CD8-positive, alpha-beta memory T cell (primary cell): ENCODE measurements around the gene SEMA3C. TPM values are rescaled to one million over a fixed set of nuclear protein-coding genes. Genes with fewer than 3 reads are reported as not detected.

ENCODE experiments used
- CTCF ChIA-PET: fragments of 350-600 bp; sonication (Branson Sonifier 250); formaldehyde crosslinking; loops from one replicate; lab custom pipeline; 2021; ENCODE audit warnings: antibody characterized with exemption; lab: Charles Lee
- POLR2A ChIA-PET: fragments of 350-600 bp; sonication (Branson Sonifier 250); formaldehyde crosslinking; loops from one replicate; lab custom pipeline; 2021; ENCODE audit warnings: antibody characterized with exemption; lab: Charles Lee
- DNase-seq, 5 donors: peaks; one replicate each; pipeline versions ENCODE4 v3.0.0 to v3.0.0-alpha.2; 2020 to 2022; ENCODE audit warnings: mixed read lengths in 1 of 5
- H3K27ac ChIP-seq: one replicate; pipeline ENCODE4 v1.7.0; 2013; ENCODE audit warnings: low read depth, mild to moderate bottlenecking, low read length, moderate library complexity
- H3K27me3 ChIP-seq: 2 replicates; pipeline ENCODE4 v1.7.0; 2013; ENCODE audit warnings: low read length, mild to moderate bottlenecking; ENCODE audit not compliant: insufficient read depth, poor library complexity, severe bottlenecking
- H3K36me3 ChIP-seq: 2 replicates; pipeline ENCODE4 v1.7.0; 2013; ENCODE audit warnings: mild to moderate bottlenecking, low read length, moderate library complexity; ENCODE audit not compliant: insufficient read depth
- H3K4me1 ChIP-seq: 2 replicates; pipeline ENCODE4 v1.7.0; 2013; ENCODE audit warnings: mild to moderate bottlenecking, low read length, moderate library complexity; ENCODE audit not compliant: insufficient read depth
- H3K4me3 ChIP-seq: 2 replicates; pipeline ENCODE4 v1.7.0; 2013; ENCODE audit warnings: mild to moderate bottlenecking, low read length
- H3K9me3 ChIP-seq: 2 replicates; pipeline ENCODE4 v1.7.0; 2013; ENCODE audit warnings: mild to moderate bottlenecking, low read length
- H3K27ac Mint-ChIP-seq, 8 donors: one replicate each; pipeline ENCODE4 v1.8.0; 2020 to 2021; ENCODE audit warnings: mixed read lengths in 8 of 8, mild to moderate bottlenecking in 6 of 8, inconsistent platforms in 3 of 8, moderate library complexity in 3 of 8
- H3K27me3 Mint-ChIP-seq, 2 donors: one replicate each; pipeline ENCODE4 v1.8.0; 2020 to 2021; ENCODE audit warnings: mixed read lengths in 2 of 2, mild to moderate bottlenecking in 1 of 2, moderate library complexity in 1 of 2
- H3K36me3 Mint-ChIP-seq, 3 donors: one replicate each; pipeline ENCODE4 v1.8.0; 2020 to 2021; ENCODE audit warnings: mixed read lengths in 3 of 3, inconsistent platforms in 1 of 3, mild to moderate bottlenecking in 1 of 3
- H3K4me1 Mint-ChIP-seq, 3 donors: one replicate each; pipeline ENCODE4 v1.8.0; 2020 to 2021; ENCODE audit warnings: mixed read lengths in 3 of 3, inconsistent platforms in 1 of 3, mild to moderate bottlenecking in 1 of 3
- H3K4me3 Mint-ChIP-seq, 7 donors: one replicate each; pipeline ENCODE4 v1.8.0; 2020 to 2021; ENCODE audit warnings: mixed read lengths in 7 of 7, mild to moderate bottlenecking in 6 of 7, moderate library complexity in 4 of 7, inconsistent platforms in 2 of 7
- H3K9me3 Mint-ChIP-seq, 5 donors: one replicate each; pipeline ENCODE4 v1.8.0; 2020 to 2022; ENCODE audit warnings: mixed read lengths in 5 of 5, mild to moderate bottlenecking in 3 of 5, moderate library complexity in 2 of 5, inconsistent platforms in 1 of 5
- polyA plus RNA-seq: library from polyadenylated mRNA; unstranded; fragments of 300-500 nt; fragmentation: Illumina TruSeq; gene quantifications from one replicate; pipeline ENCODE4 v1.2.3, GENCODE V29; 2021
- total RNA-seq, 2 experiments: library from RNA; stranded (reverse); gene quantifications; one replicate each; pipeline ENCODE4 v1.2.3, GENCODE V29; 2021

The SEMA3C gene
- total and polyA plus RNA-seq, 3 experiments from 2014 or later = not detected

- H3K4me3 Mint-ChIP-seq = no peak overlapping the region
Measured at GRCh38 chr7:80847027-80847426, 71.8 kb downstream of the SEMA3C start.

GRCh38 chr7:80844916-80845315 lies 73.9 kb downstream of the SEMA3C start:
- POLR2A ChIA-PET = no interaction called here
- CTCF ChIA-PET = no interaction called here

More at GRCh38 chr7:80847027-80847426, 71.8 kb downstream of the SEMA3C start:
- ChIA-PET POLR2A (no interaction called here), CTCF (no interaction called here)
- H3K27me3 Mint-ChIP-seq = no peaks in the 10 kb centered on the region
- no peak for DNase-seq
- H3K27ac Mint-ChIP-seq = no peak overlapping the region
- H3K36me3 ChIP-seq = no peaks in the 10 kb centered on the region
- H3K36me3 Mint-ChIP-seq = no peaks in the 10 kb centered on the region
- H3K9me3 ChIP-seq = no peaks in the 10 kb centered on the region
- no peaks in the 10 kb centered on the region for H3K27me3 ChIP-seq
- H3K4me3 ChIP-seq = no peak overlapping the region
- no peaks in the 10 kb centered on the region for H3K4me1 ChIP-seq
- peaks cover 5 to 45% (median 18%) of the 10 kb centered on the region in 5 donors for H3K9me3 Mint-ChIP-seq
- H3K27ac ChIP-seq = no peak overlapping the region
- H3K4me1 Mint-ChIP-seq = no peaks in the 10 kb centered on the region

DNA sequence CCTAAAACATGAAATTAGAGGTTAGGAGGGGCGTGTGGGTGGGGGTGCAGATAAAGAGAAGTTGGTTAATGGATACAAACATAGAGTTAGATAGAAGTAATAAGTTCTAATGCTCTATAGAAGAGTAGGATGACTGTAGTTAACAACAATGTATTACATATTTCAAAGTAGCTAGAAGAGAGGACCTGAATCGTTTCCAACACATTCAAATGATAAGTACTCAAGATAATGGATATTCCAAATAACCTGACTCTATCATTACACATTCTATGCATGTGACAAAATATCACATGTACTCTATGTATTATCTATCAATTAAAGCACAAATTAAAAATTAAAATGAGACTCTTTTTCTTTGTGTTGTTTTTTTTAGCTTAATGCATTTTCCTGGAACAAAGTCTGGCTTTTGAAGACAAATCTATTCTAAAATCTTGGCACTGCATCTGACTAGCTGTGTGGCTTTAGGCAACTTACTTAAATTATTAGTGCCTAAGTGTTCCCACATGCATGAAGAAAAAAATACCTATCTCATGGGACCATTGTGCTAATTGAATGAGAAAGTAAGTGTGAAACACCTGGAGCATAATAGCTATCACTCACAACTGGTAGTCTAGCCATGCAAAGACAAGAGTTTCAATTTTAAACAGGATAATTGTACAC lies 75.7 kb downstream of the SEMA3C start:
- POLR2A ChIA-PET = no interaction called here
- Mint-ChIP-seq H3K9me3 (peaks cover 7 to 32% (median 16%) of the 10 kb centered on the region in 5 donors), H3K36me3 (no peaks in the 10 kb centered on the region), H3K4me1 (no peaks in the 10 kb centered on the region), H3K27ac (no peak overlapping the region), H3K4me3 (no peak overlapping the region), H3K27me3 (no peaks in the 10 kb centered on the region)
- Histone ChIP-seq H3K9me3 (no peaks in the 10 kb centered on the region), H3K27ac (no peak overlapping the region), H3K36me3 (no peaks in the 10 kb centered on the region), H3K4me1 (no peaks in the 10 kb centered on the region), H3K27me3 (no peaks in the 10 kb centered on the region), H3K4me3 (no peak overlapping the region)
- CTCF ChIA-PET = no interaction called here
- no peak for DNase-seq

More at GRCh38 chr7:80844916-80845315, 73.9 kb downstream of the SEMA3C start:
- Histone ChIP-seq H3K4me1 (no peaks in the 10 kb centered on the region), H3K36me3 (no peaks in the 10 kb centered on the region), H3K4me3 (no peak overlapping the region), H3K27ac (no peak overlapping the region), H3K9me3 (no peaks in the 10 kb centered on the region), H3K27me3 (no peaks in the 10 kb centered on the region)
- no peak overlapping the region for H3K27ac Mint-ChIP-seq
- no peak overlapping the region for H3K4me3 Mint-ChIP-seq
- H3K4me1 Mint-ChIP-seq = no peaks in the 10 kb centered on the region
- no peaks in the 10 kb centered on the region for H3K36me3 Mint-ChIP-seq
- H3K9me3 Mint-ChIP-seq = peaks cover 4 to 42% (median 15%) of the 10 kb centered on the region in 5 donors
- no peak for DNase-seq
- no peaks in the 10 kb centered on the region for H3K27me3 Mint-ChIP-seq

DNA sequence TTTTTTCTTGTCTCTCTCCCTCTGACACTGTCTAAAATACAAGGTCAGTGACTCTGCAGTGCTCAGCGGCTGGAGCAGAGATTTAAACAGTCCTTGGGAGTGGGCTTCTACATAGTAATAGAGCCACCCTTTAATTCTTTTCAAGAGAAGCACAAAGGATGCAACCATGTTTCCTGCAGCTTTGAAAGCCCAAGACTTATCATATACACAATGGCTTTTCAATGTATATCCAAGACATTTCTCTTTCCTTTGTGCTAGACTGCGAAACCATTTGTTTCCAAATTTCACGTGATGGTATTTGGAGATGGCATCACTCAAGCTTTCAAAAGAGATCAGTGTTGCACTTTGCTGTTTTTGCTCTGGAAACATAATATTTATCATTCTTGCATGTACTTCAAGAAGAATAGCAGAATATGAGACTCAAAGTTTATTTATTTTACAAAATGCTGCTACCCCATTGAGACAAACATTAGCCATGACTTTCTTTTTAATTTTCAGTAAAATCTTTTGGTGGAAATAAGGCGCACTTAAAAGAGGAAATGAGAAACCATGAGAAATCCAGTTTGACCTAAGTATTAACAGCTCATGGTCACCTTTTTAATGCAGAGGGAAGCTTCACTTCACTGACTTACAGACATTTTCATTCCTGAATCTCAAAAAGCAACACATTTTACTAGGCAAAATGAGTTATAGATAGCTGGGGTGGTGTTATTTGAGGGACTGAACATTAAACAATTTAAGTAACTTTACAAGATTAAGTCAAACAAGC lies 76.6 kb downstream of the SEMA3C start:
- Mint-ChIP-seq H3K36me3 (no peaks in the 10 kb centered on the region), H3K27me3 (no peaks in the 10 kb centered on the region), H3K9me3 (peaks cover 7 to 36% (median 16%) of the 10 kb centered on the region in 5 donors), H3K27ac (no peak overlapping the region), H3K4me1 (no peaks in the 10 kb centered on the region), H3K4me3 (no peak overlapping the region)
- Histone ChIP-seq H3K27me3 (no peaks in the 10 kb centered on the region), H3K9me3 (no peaks in the 10 kb centered on the region), H3K4me3 (no peak overlapping the region), H3K27ac (no peak overlapping the region), H3K36me3 (no peaks in the 10 kb centered on the region), H3K4me1 (no peaks in the 10 kb centered on the region)
- CTCF ChIA-PET = no interaction called here
- DNase-seq = no peak
- POLR2A ChIA-PET = no interaction called here

DNA sequence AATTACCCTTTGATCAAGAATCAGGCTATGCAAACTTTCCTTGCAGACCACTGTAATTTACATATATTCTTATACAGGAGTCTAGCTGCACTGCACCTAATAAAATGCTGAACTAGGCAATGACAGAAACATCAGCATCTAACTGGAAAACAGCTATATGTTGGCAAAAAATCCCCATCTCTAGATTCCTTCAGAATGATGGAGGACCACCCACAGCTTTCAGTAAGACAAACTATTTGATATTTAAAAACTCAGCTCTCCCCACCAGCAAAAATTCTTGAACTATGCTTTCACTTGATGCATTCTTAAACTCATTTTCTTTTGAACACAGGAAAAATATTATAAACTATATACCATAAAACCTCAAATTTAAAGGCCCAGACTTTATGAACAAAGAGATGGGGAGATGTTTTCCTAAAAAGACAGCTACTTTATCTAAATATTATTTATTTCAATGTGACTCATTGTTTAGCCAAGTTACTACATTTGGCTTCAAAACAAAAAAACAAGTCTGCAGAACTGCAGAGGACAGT lies 77.4 kb downstream of the SEMA3C start:
- Mint-ChIP-seq H3K4me1 (no peaks in the 10 kb centered on the region), H3K9me3 (peaks cover 6 to 35% (median 16%) of the 10 kb centered on the region in 5 donors), H3K27me3 (no peaks in the 10 kb centered on the region), H3K36me3 (no peaks in the 10 kb centered on the region), H3K4me3 (no peak overlapping the region), H3K27ac (no peak overlapping the region)
- Histone ChIP-seq H3K4me1 (no peaks in the 10 kb centered on the region), H3K27me3 (no peaks in the 10 kb centered on the region), H3K4me3 (no peak overlapping the region), H3K27ac (no peak overlapping the region), H3K9me3 (no peaks in the 10 kb centered on the region), H3K36me3 (no peaks in the 10 kb centered on the region)
- DNase-seq = no peak
- POLR2A ChIA-PET = no interaction called here
- CTCF ChIA-PET = no interaction called here

GRCh38 chr7:80840681-80841080 lies 78.2 kb downstream of the SEMA3C start:
- no peaks in the 10 kb centered on the region for H3K27me3 Mint-ChIP-seq
- Histone ChIP-seq H3K27me3 (no peaks in the 10 kb centered on the region), H3K27ac (no peak overlapping the region), H3K4me3 (no peak overlapping the region), H3K36me3 (no peaks in the 10 kb centered on the region), H3K9me3 (no peaks in the 10 kb centered on the region), H3K4me1 (no peaks in the 10 kb centered on the region)
- ChIA-PET POLR2A (no interaction called here), CTCF (no interaction called here)
- H3K4me1 Mint-ChIP-seq = no peaks in the 10 kb centered on the region
- H3K36me3 Mint-ChIP-seq = no peaks in the 10 kb centered on the region
- no peak for DNase-seq
- no peak overlapping the region for H3K27ac Mint-ChIP-seq
- H3K9me3 Mint-ChIP-seq = peaks cover 7 to 31% (median 16%) of the 10 kb centered on the region in 5 donors
- no peak overlapping the region for H3K4me3 Mint-ChIP-seq

- no peaks in the 10 kb centered on the region for H3K4me1 ChIP-seq
- H3K9me3 ChIP-seq = no peaks in the 10 kb centered on the region
- no peak overlapping the region for H3K27ac Mint-ChIP-seq
- H3K9me3 Mint-ChIP-seq = peaks cover 7 to 28% (median 13%) of the 10 kb centered on the region in 5 donors
- DNase-seq = no peak
- H3K27me3 Mint-ChIP-seq = no peaks in the 10 kb centered on the region
- ChIA-PET CTCF (no interaction called here), POLR2A (no interaction called here)
- H3K36me3 ChIP-seq = no peaks in the 10 kb centered on the region
- no peak overlapping the region for H3K4me3 Mint-ChIP-seq
- no peaks in the 10 kb centered on the region for H3K36me3 Mint-ChIP-seq
- H3K4me3 ChIP-seq = no peak overlapping the region
- H3K4me1 Mint-ChIP-seq = no peaks in the 10 kb centered on the region
- no peaks in the 10 kb centered on the region for H3K27me3 ChIP-seq
- no peak overlapping the region for H3K27ac ChIP-seq
Measured at GRCh38 chr7:80839855-80840254, 79.0 kb downstream of the SEMA3C start.

DNA sequence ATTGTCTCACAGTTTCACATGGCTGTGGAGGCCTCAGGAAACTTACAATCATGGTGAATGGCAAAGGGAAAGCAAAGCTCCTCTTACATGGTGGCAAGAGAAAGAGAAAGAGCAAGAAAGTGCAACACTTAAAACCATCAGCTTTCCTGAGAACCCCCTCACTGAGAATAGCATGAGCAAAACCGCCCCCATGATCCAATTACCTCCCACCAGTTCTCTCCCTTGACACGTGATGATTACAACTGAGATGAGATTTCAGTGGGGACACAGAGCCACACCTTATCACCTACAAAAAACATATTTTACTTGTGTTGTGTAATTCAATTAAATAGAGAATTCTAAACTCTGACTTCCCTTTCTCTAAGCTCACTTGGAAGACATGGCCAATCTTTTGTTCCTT lies 80.2 kb downstream of the SEMA3C start:
- Histone ChIP-seq H3K36me3 (no peaks in the 10 kb centered on the region), H3K27ac (no peak overlapping the region), H3K27me3 (no peaks in the 10 kb centered on the region), H3K4me3 (no peak overlapping the region), H3K9me3 (no peaks in the 10 kb centered on the region), H3K4me1 (no peaks in the 10 kb centered on the region)
- CTCF ChIA-PET = no interaction called here
- Mint-ChIP-seq H3K36me3 (no peaks in the 10 kb centered on the region), H3K9me3 (peaks cover 7 to 27% (median 12%) of the 10 kb centered on the region in 5 donors), H3K4me3 (no peak overlapping the region), H3K27ac (no peak overlapping the region), H3K4me1 (no peaks in the 10 kb centered on the region), H3K27me3 (no peaks in the 10 kb centered on the region)
- POLR2A ChIA-PET = no interaction called here
- no peak for DNase-seq
